HG02610 (cell line): ENCODE measurements around the gene IGF2BP1.

Experiments
- ATAC-seq: cut with Tn5 transposase; IDR thresholded peaks from one replicate; pipeline ENCODE4 v1.9.1; 2021; ENCODE audit warnings: mild to moderate bottlenecking, moderate library complexity; ENCODE audit not compliant: unreplicated experiment

Gene IGF2BP1

DNA sequence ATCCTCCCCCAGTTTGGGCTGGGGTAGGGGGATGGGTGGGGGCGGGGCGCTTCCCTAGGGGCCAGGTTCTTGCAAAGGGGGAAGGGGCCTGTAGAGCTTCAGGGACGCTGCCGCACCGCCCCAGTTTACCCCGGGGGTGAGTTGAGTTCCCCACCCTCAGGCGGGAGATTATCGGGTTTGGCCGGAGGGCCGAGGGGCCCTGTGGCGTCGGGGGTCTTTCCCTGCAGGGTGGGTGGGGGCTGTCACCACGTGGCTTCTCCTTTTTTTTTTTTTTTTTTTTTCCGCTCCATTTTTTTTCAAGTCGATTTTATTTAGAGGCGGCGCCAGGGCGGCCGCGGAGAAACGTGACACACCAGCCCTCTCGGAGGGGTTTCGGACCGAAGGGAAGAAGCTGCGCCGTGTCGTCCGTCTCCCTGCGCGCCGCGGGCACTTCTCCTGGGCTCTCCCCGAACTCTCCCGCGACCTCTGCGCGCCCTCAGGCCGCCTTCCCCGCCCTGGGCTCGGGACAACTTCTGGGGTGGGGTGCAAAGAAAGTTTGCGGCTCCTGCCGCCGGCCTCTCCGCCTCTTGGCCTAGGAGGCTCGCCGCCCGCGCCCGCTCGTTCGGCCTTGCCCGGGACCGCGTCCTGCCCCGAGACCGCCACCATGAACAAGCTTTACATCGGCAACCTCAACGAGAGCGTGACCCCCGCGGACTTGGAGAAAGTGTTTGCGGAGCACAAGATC, at the start of gene IGF2BP1:
Gene IGF2BP1 (plus strand): TSS at position 283 of the 724 bp plus-strand sequence. CDS start 361 bp downstream, at position 644.
- no peak for ATAC-seq

GRCh38 chr17:48951572-48951971, 45.6 kb upstream of the IGF2BP1 start:
- ATAC-seq: no peak

DNA sequence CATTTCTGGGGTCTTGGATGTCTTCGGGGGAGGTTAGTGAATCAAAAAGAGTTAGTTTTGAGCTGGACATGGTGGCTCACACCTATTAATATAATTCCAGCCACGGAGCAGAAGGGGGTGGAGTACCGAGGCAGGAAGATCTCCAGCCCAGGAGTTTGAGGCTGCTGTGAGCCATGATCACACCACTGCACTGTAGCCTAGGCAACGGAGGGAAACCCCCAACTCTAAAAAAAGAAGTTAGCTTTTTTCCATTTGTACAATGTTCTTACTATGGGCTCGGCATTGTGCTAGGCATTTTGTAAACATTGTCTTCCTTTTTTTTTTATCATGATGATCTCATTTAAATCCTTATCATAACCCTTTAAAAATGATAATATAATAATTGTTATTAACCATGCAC, 44.3 kb upstream of the IGF2BP1 start:
- peak; percentile 61 for ATAC-seq

DNA sequence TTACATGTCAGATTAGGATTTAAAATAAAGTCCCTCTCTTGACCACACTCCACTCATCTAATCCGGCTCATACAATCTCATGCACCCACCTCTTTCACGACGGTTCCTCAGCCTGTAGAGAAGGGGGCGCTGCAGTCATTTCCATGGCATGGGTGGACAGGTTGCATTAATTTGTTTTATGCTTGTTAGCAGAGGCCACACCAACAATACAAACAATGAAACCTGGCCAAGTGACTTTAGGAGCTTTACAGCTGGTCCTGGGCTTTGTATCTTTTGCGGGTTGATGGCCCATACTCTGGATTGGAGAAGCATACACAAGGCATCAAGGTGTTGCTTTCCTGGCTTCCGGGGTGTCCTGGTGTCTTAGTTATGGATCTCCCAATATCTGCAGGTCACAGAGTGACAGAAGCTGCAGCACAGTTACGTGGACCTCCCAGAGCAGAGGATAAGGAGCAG, 42.9 kb upstream of the IGF2BP1 start:
- ATAC-seq: no peak

GRCh38 chr17:48960834-48961515, 36.2 kb upstream of the IGF2BP1 start:
- no peak for ATAC-seq

DNA sequence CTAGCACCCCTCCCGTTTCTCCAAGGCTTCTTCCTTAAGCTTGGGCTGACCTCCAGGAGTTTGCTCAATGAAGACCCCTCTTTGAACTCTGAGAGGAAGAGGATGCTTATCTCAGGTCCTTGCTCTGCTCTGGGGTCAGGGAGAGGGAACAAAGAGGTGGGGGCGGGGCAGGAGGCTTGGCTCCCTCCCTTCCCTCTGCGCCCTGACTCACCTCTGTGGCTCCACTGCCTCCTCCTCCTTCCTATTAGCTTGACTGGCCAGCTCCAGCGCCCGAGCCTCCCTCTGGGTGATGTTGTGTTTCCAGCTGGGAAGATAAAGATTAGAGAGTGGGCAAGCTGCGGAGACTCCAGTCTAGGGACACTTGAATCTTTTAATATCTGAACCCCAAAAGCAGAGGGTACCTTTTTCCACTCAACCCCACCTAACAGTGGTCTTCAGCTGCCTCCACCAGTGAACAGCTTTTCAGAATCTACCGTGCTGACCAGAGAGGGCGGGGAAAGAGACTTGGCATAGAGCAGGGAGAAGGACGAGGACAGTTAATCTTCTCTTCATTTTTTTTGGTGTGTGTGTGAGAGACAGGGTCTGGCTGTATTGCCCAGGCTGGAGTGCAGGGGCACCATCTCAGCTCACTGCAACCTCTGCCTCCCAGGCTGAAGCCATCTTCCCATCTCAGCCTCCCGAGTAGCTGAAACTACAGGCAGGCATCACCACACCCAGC, 35.5 kb upstream of the IGF2BP1 start:
- ATAC-seq: no peak

DNA sequence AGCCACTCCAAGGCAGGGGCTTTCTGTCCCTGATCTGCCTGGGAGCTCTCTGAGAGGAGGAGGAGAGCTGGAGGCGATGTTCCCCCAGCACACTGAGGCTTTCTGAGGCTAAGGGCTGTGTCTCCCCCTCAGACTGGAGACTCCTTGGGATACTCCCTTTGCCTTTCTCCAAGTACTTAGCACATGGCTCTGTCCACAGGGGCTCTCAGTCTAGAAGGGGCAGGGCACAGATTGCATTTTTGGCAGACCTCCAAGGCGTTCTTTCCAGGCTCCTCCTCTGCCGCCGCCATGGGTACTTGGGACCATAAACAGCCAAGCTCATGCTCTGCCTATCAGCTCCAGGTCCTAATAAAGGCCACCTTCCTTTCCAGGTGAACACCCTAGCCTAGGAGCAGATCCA, 27.0 kb upstream of the IGF2BP1 start:
- ATAC-seq: no peak

GRCh38 chr17:48970865-48971687, 26.1 kb upstream of the IGF2BP1 start:
- no peak for ATAC-seq

DNA sequence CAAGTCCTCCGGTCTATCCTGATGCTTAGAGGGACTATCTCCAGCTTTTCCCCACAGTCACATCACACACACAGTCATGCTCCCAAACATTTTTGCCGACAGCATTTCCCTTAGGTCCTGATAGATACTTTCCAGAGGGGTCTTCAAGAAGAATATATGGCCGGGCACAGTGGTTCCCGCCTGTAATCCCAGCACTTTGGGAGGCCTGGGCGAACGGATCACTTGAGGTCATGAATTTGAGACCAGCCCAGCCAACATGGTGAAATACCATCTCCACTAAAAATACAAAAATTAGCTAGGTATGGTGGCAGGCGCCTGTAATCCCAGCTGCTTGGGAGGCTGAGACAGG, 24.5 kb upstream of the IGF2BP1 start:
- no peak for ATAC-seq

- no peak for ATAC-seq
Measured at GRCh38 chr17:48973806-48974205, 23.4 kb upstream of the IGF2BP1 start.

DNA sequence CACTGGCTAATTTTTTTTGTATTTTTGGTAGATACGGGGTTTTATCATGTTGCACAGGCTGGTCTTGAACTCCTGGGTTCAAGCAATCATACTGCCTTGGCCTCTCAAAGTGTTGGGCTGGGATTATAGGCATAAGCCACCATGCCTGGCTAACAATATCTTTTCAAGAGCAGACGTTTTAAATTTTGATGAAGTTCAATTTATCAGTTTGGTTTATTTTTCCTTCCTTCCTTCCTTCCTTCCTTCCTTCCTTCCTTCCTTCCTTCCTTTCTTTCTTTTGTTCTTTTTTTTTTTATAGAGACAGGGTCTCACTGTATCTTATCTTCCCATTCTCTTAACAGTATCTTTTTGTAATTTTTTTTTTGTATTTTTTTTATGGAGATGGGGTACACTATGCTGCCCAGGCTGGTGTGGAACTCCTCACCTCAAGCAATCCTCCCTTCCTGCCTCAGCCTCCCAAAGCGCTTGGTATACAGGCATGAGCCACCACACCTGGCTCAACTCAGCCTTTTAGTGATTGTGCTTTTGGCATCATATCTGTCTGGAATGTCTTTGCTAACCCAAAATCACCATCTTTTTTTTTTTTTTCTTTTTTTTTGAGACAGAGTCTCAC, 15.2 kb upstream of the IGF2BP1 start:
- ATAC-seq: no peak

DNA sequence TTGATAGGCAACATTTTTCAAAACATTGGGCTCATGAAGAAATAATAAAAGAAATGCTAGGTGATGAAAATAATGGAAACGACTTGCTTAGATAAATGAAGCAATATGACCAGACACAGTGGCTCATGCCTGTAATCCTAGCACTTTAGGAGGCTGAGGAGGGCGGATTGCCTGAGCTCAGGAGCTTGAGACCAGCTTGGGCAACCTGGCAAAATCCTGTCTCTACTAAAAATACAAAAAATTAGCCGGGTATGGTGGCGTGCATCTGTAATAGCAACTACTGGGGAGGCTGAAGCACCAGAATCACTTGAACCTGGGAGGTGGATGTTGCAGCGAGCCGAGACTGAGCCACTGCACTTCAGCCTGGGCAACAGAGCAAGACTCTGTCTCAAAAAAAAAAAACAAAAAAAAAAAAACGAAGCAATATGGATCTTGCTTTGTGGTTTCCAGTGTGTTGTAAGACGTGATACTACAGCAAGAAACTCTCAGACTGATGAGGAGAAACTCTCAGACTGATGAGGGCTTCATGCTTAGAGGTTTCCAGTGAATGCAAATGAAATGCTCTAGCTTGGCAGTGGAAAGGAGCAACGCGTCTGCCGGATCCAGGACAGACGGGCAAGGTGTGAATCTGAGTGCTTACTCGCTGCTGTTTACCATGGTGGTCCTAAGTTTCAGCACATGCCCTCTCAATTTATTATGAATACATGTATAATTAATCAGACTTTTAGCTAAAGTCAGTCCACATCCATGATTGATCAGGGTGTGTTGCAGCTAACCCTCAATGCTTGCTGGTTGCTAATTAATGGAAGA, 11.5 kb upstream of the IGF2BP1 start:
- no peak for ATAC-seq

DNA sequence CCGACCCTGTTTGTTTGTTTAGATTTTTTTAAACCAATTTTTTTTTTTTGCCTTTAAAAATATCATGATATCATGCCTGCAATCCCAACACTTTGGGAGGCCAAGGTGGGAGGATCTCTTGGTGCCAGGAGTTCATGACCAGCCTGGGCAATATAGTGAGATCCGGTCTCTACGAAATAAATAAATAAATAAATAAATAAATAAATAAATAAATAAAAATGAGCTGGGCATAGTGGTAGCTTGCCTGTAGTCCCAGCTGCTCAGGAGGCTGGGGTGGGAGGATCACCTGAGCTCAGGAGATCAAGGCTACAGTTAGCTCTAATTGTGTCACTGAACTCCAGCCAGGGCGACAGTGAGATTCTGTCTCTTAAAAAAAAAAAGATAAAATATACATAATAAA, 8.1 kb upstream of the IGF2BP1 start:
- ATAC-seq: no peak

GRCh38 chr17:48990882-48991357, 6.3 kb upstream of the IGF2BP1 start:
- no peak for ATAC-seq

DNA sequence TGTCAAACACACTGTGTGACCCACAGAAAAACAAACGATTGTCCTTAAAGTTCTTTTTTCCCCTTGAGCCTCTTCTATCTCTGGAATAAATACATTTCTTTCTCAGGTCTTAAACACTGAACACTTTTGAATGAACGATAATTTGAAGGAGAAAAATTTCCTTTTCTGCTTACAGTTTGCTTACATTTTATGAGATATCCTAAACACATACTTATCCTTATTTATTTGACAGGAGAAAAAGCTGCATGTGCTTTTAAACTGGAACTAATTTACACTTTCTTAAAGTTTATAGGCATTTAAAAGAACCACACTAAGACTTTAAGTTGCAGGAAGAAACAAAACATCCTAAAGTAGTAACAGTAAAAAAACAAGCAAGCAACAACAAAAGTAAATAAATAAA, 4.7 kb upstream of the IGF2BP1 start:
- ATAC-seq: no peak

GRCh38 chr17:48993305-48993704, 3.9 kb upstream of the IGF2BP1 start:
- no peak for ATAC-seq

GRCh38 chr17:48993951-48994350, 3.2 kb upstream of the IGF2BP1 start:
- ATAC-seq: no peak

DNA sequence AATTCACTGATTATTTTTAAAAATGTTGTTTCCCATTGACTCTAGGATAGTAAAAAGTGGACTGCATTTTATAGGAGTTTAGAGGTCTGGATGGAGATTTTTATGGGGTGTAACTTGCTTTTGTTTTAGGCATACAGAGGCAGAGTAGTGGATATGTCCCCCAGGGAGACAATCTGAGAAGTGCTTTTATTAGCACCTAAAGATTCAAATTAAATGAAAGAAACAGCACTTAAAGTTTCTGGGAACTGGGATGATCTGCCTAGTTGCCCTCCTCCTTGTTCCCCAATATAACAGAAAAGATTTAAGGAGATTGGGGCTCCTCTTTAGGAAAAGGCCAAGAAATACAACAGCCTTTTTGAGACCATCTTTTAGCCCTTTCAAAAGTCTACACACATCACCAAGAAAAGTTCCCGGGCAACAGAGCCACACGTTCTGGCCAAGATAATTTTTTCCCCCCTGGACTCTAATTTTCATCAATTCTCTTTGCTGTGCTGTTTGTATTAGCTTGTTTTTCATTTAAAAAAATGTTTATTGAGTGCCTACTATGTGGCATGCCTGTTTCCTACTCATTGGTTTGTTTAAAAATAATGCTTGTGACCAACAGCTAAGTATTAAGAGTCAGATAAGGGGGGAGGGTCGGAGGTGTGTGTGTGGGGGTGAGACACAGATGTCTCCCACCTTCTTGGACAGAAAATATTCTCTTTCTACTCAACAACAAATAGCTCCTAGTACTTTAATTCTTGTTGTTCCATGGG, 2.5 kb upstream of the IGF2BP1 start:
- ATAC-seq: no peak
